HepG2 (cell line): ENCODE measurements around the gene ZNF595.

Source experiments
- BHLHE40 ChIP-seq: IDR thresholded peaks from 2 replicates; pipeline ENCODE4 v1.6.1; 2011; ENCODE audit warnings: low read length, improper control_type of control experiment
- HBP1 ChIP-seq: IDR thresholded peaks from 2 replicates; pipeline ENCODE4 v1.6.1; 2016; ENCODE audit warnings: low read depth, control low read depth
- IRF1 ChIP-seq: sonication (generic); formaldehyde crosslinking; IDR thresholded peaks from 2 replicates; pipeline ENCODE4 v1.4.0; 2020; ENCODE audit warnings: low read depth, mild to moderate bottlenecking, missing genetic modification reagents
- KDM5B ChIP-seq: sonication (generic); formaldehyde crosslinking; IDR thresholded peaks from 2 replicates; pipeline ENCODE4 v1.4.0; 2020; ENCODE audit warnings: missing genetic modification reagents, mild to moderate bottlenecking, borderline replicate concordance
- MAX ChIP-seq: IDR thresholded peaks from 2 replicates; pipeline ENCODE4 v1.6.1; 2012; ENCODE audit warnings: inconsistent platforms
- PRDM10 ChIP-seq: sonication (generic); formaldehyde crosslinking; IDR thresholded peaks from 2 replicates; pipeline ENCODE4 v1.4.0; 2020; ENCODE audit warnings: low read depth, missing genetic modification reagents
- UBTF ChIP-seq: sonication (generic); formaldehyde crosslinking; IDR thresholded peaks from 2 replicates; pipeline ENCODE4 v1.4.0; 2020; ENCODE audit warnings: mild to moderate bottlenecking, missing genetic modification reagents
- ZNF558 ChIP-seq: sonication (generic); formaldehyde crosslinking; IDR thresholded peaks from 2 replicates; pipeline ENCODE4 v1.9.0; 2022; ENCODE audit warnings: mild to moderate bottlenecking, missing genetic modification reagents, borderline replicate concordance
- ZNF589 ChIP-seq: sonication (generic); formaldehyde crosslinking; conservative IDR thresholded peaks from 2 replicates; pipeline ENCODE4 v1.8.0; 2022; ENCODE audit warnings: mild to moderate bottlenecking, moderate library complexity, missing genetic modification reagents
- ZNF800 ChIP-seq: sonication (generic); formaldehyde crosslinking; IDR thresholded peaks from 2 replicates; pipeline ENCODE4 v1.4.0; 2020; ENCODE audit warnings: missing genetic modification reagents

- TF ChIP-seq PRDM10 (CRISPR knock-in tag) (no peak), KDM5B (CRISPR knock-in tag) (no peak), MAX (no peak), UBTF (CRISPR knock-in tag) (no peak), IRF1 (CRISPR knock-in tag) (no peak), ZNF800 (CRISPR knock-in tag) (no peak), ZNF558 (CRISPR knock-in tag) (no peak), ZNF589 (CRISPR knock-in tag) (no peak), HBP1 (CRISPR knock-in tag) (no peak), BHLHE40 (no peak)
These were observed 45.3 kb downstream of the ZNF595 start for GRCh38 chr4:98386-98785.
